HPDE6-E6E7 (cell line): ENCODE data around the gene ARHGAP25.

Experiments used
- DNase-seq: peaks from one replicate; pipeline ENCODE4 v3.0.0; 2011; ENCODE audit warnings: missing footprints; ENCODE audit errors: extremely low spot score

ARHGAP25 gene

GRCh38 chr2:68829749-68830148, 95.1 kb downstream of the ARHGAP25 start:
- no peak for DNase-seq

GRCh38 chr2:68831686-68832232, 97.1 kb downstream of the ARHGAP25 start:
- DNase-seq, result no peak

GRCh38 chr2:68832233-68832869, 97.7 kb downstream of the ARHGAP25 start:
- peak; percentile 89 for DNase-seq

GRCh38 chr2:68833162-68833561, 98.6 kb downstream of the ARHGAP25 start:
- DNase-seq, result no peak

GRCh38 chr2:68834737-68835376, 100.2 kb downstream of the ARHGAP25 start:
- no peak for DNase-seq

GRCh38 chr2:68835621-68836020, 101.0 kb downstream of the ARHGAP25 start:
- DNase-seq, result no peak

GRCh38 chr2:68837164-68837860, 102.7 kb downstream of the ARHGAP25 start:
- DNase-seq, result peak; percentile 41

GRCh38 chr2:68837861-68838341, 103.3 kb downstream of the ARHGAP25 start:
- DNase-seq, result no peak

- no peak for DNase-seq
These were observed 104.0 kb downstream of the ARHGAP25 start for GRCh38 chr2:68838641-68839040.

- peak; percentile 23 for DNase-seq
These were observed 104.7 kb downstream of the ARHGAP25 start for GRCh38 chr2:68839260-68839833.

GRCh38 chr2:68845043-68845442, 110.4 kb downstream of the ARHGAP25 start:
- DNase-seq, result no peak

GRCh38 chr2:68846091-68846490, 111.5 kb downstream of the ARHGAP25 start:
- no peak for DNase-seq

- no peak for DNase-seq
These were observed 113.1 kb downstream of the ARHGAP25 start for GRCh38 chr2:68847751-68848150.

- DNase-seq, result no peak
These were observed 115.0 kb downstream of the ARHGAP25 start for GRCh38 chr2:68849579-68850030.

GRCh38 chr2:68850524-68850923, 115.9 kb downstream of the ARHGAP25 start:
- no peak for DNase-seq

- DNase-seq, result no peak
These were observed 118.4 kb downstream of the ARHGAP25 start for GRCh38 chr2:68853035-68853434.

GRCh38 chr2:68853915-68854314, 119.3 kb downstream of the ARHGAP25 start:
- no peak for DNase-seq

GRCh38 chr2:68854476-68854875, 119.9 kb downstream of the ARHGAP25 start:
- no peak for DNase-seq

GRCh38 chr2:68855550-68855949, 120.9 kb downstream of the ARHGAP25 start:
- DNase-seq, result no peak

GRCh38 chr2:68857202-68857845, 122.7 kb downstream of the ARHGAP25 start:
- DNase-seq, result no peak

GRCh38 chr2:68857855-68858456, 123.3 kb downstream of the ARHGAP25 start:
- no peak for DNase-seq
